ENCODE measurements around the gene MCRIP1.

- TF ChIP-seq CTCF (optimal IDR thresholded peaks at IDR 0.05 in 1 of 3, IDR thresholded peaks at IDR 0.05 in 1 of 3, conservative IDR thresholded peaks at IDR 0.05 in 1 of 3; ENCODE audit: extremely low read depth in 1 of 3, insufficient read depth in 2 of 3, low read length in 3 of 3) (no peak), EZH2 (IDR thresholded peaks at IDR 0.05; ENCODE audit: low read length) (no peak)
These were observed 22.6 kb downstream of the MCRIP1 start for GRCh38 chr17:81810476-81810875.
